ENCODE measurements around the gene PSEN1.

GRCh38 chr14:73261520-73262426, 125.5 kb downstream of the PSEN1 start:
- TF ChIP-seq MAX (IDR thresholded peaks at IDR 0.05; ENCODE audit: insufficient read depth, insufficient read length) (no peak), CTCF (IDR thresholded peaks at IDR 0.05; ENCODE audit: extremely low read depth in 1 of 2, insufficient read depth in 1 of 2, low read depth in 1 of 2, low read length in 2 of 2) (no peak), POLR2A (IDR thresholded peaks at IDR 0.05; ENCODE audit: low read depth, low read length) (no peak), MYC (IDR thresholded peaks at IDR 0.05; ENCODE audit: low read depth, low read length) (no peak), EZH2 (IDR thresholded peaks at IDR 0.05; ENCODE audit: borderline replicate concordance, low read depth, low read length, severe bottlenecking) (no peak), POLR2AphosphoS5 (IDR thresholded peaks at IDR 0.05; ENCODE audit: insufficient read depth, low read depth, low read length) (no peak)

Data from endothelial cell of umbilical vein (primary cell).